Measurements from ENCODE around the gene MYO1E.

GRCh38 chr15:59180945-59181600, 191.6 kb downstream of the MYO1E start:
- no peak for TF ChIP-seq CTCF (IDR thresholded peaks at IDR 0.05)
- TF ChIP-seq EP300 (IDR thresholded peaks at IDR 0.05) = no peak

All from sigmoid colon (tissue), 4 donors.